ENCODE data around the gene CAMK2D.

The CAMK2D gene

GRCh38 chr4:113636877-113637276 lies 124.7 kb downstream of the CAMK2D start:
- ATAC-seq = peak; percentile 24; the same call in 2 of the 3 replicates
- no peak for TF ChIP-seq ARNTL (CRISPR knock-in tag; IDR thresholded peaks at IDR 0.05; ENCODE audit: borderline replicate concordance, low read depth)
- TF ChIP-seq TOX (CRISPR knock-in tag; IDR thresholded peaks at IDR 0.05; ENCODE audit: borderline replicate concordance) = peak; percentile 27; the same call in 1 of the 2 replicates
- no peak for TF ChIP-seq ZNF70 (CRISPR knock-in tag; IDR thresholded peaks at IDR 0.05)
- TF ChIP-seq PATZ1 (CRISPR knock-in tag; IDR thresholded peaks at IDR 0.05; ENCODE audit: borderline replicate concordance) = peak; percentile 50; the same call in 1 of the 2 replicates
- TF ChIP-seq CSDC2 (CRISPR knock-in tag; IDR thresholded peaks at IDR 0.05) = no peak
- peak; percentile 77 for TF ChIP-seq ISL1 (CRISPR knock-in tag; IDR thresholded peaks at IDR 0.05)

GRCh38 chr4:113636438-113636818 lies 125.1 kb downstream of the CAMK2D start:
- ATAC-seq = no peak
- no peak for TF ChIP-seq ZNF8 (CRISPR knock-in tag; IDR thresholded peaks at IDR 0.05)
- TF ChIP-seq CSDC2 (CRISPR knock-in tag; IDR thresholded peaks at IDR 0.05) = no peak
- TF ChIP-seq TOX (CRISPR knock-in tag; IDR thresholded peaks at IDR 0.05; ENCODE audit: borderline replicate concordance) = no peak
- no peak for TF ChIP-seq TSHZ2 (CRISPR knock-in tag; IDR thresholded peaks at IDR 0.05)
- no peak for TF ChIP-seq ZNF70 (CRISPR knock-in tag; IDR thresholded peaks at IDR 0.05)
- no peak for TF ChIP-seq GLIS3 (CRISPR knock-in tag; IDR thresholded peaks at IDR 0.05)
- TF ChIP-seq ZFP3 (CRISPR knock-in tag; IDR thresholded peaks at IDR 0.05) = no peak
- no peak for TF ChIP-seq ZC3H10 (CRISPR knock-in tag; IDR thresholded peaks at IDR 0.05)
- TF ChIP-seq TCF4 (CRISPR knock-in tag; IDR thresholded peaks at IDR 0.05; ENCODE audit: borderline replicate concordance) = no peak
- no peak for TF ChIP-seq SNAI2 (CRISPR knock-in tag; IDR thresholded peaks at IDR 0.05)
- TF ChIP-seq RARB (CRISPR knock-in tag; IDR thresholded peaks at IDR 0.05) = no peak
- TF ChIP-seq PATZ1 (CRISPR knock-in tag; IDR thresholded peaks at IDR 0.05; ENCODE audit: borderline replicate concordance) = no peak
- no peak for TF ChIP-seq ZFP30 (CRISPR knock-in tag; IDR thresholded peaks at IDR 0.05)
- no peak for TF ChIP-seq CSRNP3 (CRISPR knock-in tag; IDR thresholded peaks at IDR 0.05)
- no peak for TF ChIP-seq CREB5 (CRISPR knock-in tag; IDR thresholded peaks at IDR 0.05; ENCODE audit: low read depth)
- TF ChIP-seq ISL1 (CRISPR knock-in tag; IDR thresholded peaks at IDR 0.05) = no peak
- TF ChIP-seq ESRRG (CRISPR knock-in tag; IDR thresholded peaks at IDR 0.05) = no peak
- no peak for TF ChIP-seq ARNTL (CRISPR knock-in tag; IDR thresholded peaks at IDR 0.05; ENCODE audit: borderline replicate concordance, low read depth)

GRCh38 chr4:113635739-113636437 lies 125.7 kb downstream of the CAMK2D start:
- peak; percentile 71 for ATAC-seq
- TF ChIP-seq TSHZ2 (CRISPR knock-in tag; IDR thresholded peaks at IDR 0.05) (no peak), TOX (CRISPR knock-in tag; IDR thresholded peaks at IDR 0.05; ENCODE audit: borderline replicate concordance) (no peak), ZC3H10 (CRISPR knock-in tag; IDR thresholded peaks at IDR 0.05) (no peak), CREB5 (CRISPR knock-in tag; IDR thresholded peaks at IDR 0.05; ENCODE audit: low read depth) (no peak), ISL1 (CRISPR knock-in tag; IDR thresholded peaks at IDR 0.05) (no peak), ESRRG (CRISPR knock-in tag; IDR thresholded peaks at IDR 0.05) (no peak), BACH2 (CRISPR knock-in tag; IDR thresholded peaks at IDR 0.05; ENCODE audit: borderline replicate concordance) (no peak), ZNF8 (CRISPR knock-in tag; IDR thresholded peaks at IDR 0.05) (no peak), PPARA (CRISPR knock-in tag; IDR thresholded peaks at IDR 0.05; ENCODE audit: borderline replicate concordance) (no peak), ZFP30 (CRISPR knock-in tag; IDR thresholded peaks at IDR 0.05) (no peak), OSR1 (CRISPR knock-in tag; IDR thresholded peaks at IDR 0.05) (no peak), ZNF70 (CRISPR knock-in tag; IDR thresholded peaks at IDR 0.05) (no peak), ZFP3 (CRISPR knock-in tag; IDR thresholded peaks at IDR 0.05) (no peak)
